Naive thymus-derived CD4-positive, alpha-beta T cell (primary cell): ENCODE results near the gene TMX1. TPM values are rescaled to one million over a fixed set of nuclear protein-coding genes. Genes with fewer than 3 reads are reported as not detected.
A peak's percentile ranks its signal among the peaks of the same experiment; 100 is the strongest.

Experiments
- ATAC-seq: fragments of 150-1000 bp; cut with Tn5 transposase; 2 replicates; pipeline ENCODE4 v1.10.0; 2021; ENCODE audit warnings: mild to moderate bottlenecking, moderate library complexity
- CTCF ChIA-PET: fragments of 350-600 bp; sonication (Branson Sonifier 250); formaldehyde crosslinking; loops from one replicate; lab custom pipeline; 2021; ENCODE audit warnings: antibody characterized with exemption; lab: Charles Lee
- POLR2A ChIA-PET: fragments of 350-600 bp; sonication (Branson Sonifier 250); formaldehyde crosslinking; loops from one replicate; lab custom pipeline; 2021; ENCODE audit warnings: antibody characterized with exemption, inconsistent platforms; lab: Charles Lee
- DNase-seq, 9 donors: peaks; one replicate each; pipeline versions ENCODE4 v3.0.0 to v3.0.0-alpha.2; 2020 to 2022; ENCODE audit warnings: mixed read lengths in 1 of 9
- H3K27ac ChIP-seq: one replicate; pipeline ENCODE4 v1.7.0; 2013; ENCODE audit warnings: mild to moderate bottlenecking, low read depth, low read length, moderate library complexity
- H3K27me3 ChIP-seq, 2 donors: one replicate each; pipeline ENCODE4 v1.7.0; 2013; ENCODE audit warnings: low read length in 2 of 2, mild to moderate bottlenecking in 2 of 2, moderate library complexity in 2 of 2; ENCODE audit not compliant: control insufficient read depth in 2 of 2, insufficient read depth in 2 of 2
- H3K36me3 ChIP-seq, 3 experiments: 1 replicate in 2 of 3; 2 replicates in 1 of 3; pipeline ENCODE4 v1.7.0; 2013; ENCODE audit warnings: low read length in 3 of 3, mild to moderate bottlenecking in 3 of 3, moderate library complexity in 1 of 3; ENCODE audit not compliant: insufficient read depth in 3 of 3, control insufficient read depth in 2 of 3
- H3K4me1 ChIP-seq, 2 donors: one replicate each; pipeline ENCODE4 v1.7.0; 2013; ENCODE audit warnings: low read length in 2 of 2, mild to moderate bottlenecking in 2 of 2, moderate library complexity in 1 of 2; ENCODE audit not compliant: control insufficient read depth in 2 of 2, insufficient read depth in 2 of 2
- H3K4me3 ChIP-seq: 2 replicates; pipeline ENCODE4 v1.7.0; 2013; ENCODE audit warnings: mild to moderate bottlenecking, low read length
- H3K9me3 ChIP-seq, 3 experiments: 1 replicate in 2 of 3; 2 replicates in 1 of 3; pipeline ENCODE4 v1.7.0; 2013; ENCODE audit warnings: low read length in 3 of 3; ENCODE audit not compliant: control insufficient read depth in 2 of 3
- H3K27ac Mint-ChIP-seq, 9 donors: one replicate each; pipeline ENCODE4 v1.8.0; 2020 to 2022; ENCODE audit warnings: mixed read lengths in 9 of 9, mild to moderate bottlenecking in 8 of 9, moderate library complexity in 5 of 9, inconsistent platforms in 2 of 9
- H3K27me3 Mint-ChIP-seq, 5 donors: one replicate each; pipeline ENCODE4 v1.8.0; 2021 to 2022; ENCODE audit warnings: mixed read lengths in 5 of 5, mild to moderate bottlenecking in 1 of 5
- H3K36me3 Mint-ChIP-seq, 5 donors: one replicate each; pipeline ENCODE4 v1.8.0; 2020 to 2022; ENCODE audit warnings: mixed read lengths in 5 of 5, mild to moderate bottlenecking in 3 of 5, inconsistent platforms in 1 of 5
- H3K4me1 Mint-ChIP-seq, 7 donors: one replicate each; pipeline ENCODE4 v1.8.0; 2020 to 2022; ENCODE audit warnings: mixed read lengths in 7 of 7, mild to moderate bottlenecking in 3 of 7, inconsistent platforms in 1 of 7
- H3K4me3 Mint-ChIP-seq, 10 donors: one replicate each; pipeline ENCODE4 v1.8.0; 2020 to 2022; ENCODE audit warnings: mild to moderate bottlenecking in 10 of 10, mixed read lengths in 10 of 10, moderate library complexity in 6 of 10, inconsistent platforms in 2 of 10
- H3K9me3 Mint-ChIP-seq, 11 donors: one replicate each; pipeline ENCODE4 v1.8.0; 2020 to 2022; ENCODE audit warnings: mixed read lengths in 11 of 11, mild to moderate bottlenecking in 4 of 11, inconsistent platforms in 1 of 11, moderate library complexity in 1 of 11
- intact Hi-C, 2 donors: fragments of 100-400 bp; cut with micrococcal nuclease; formaldehyde crosslinking; loops; one replicate each; pipeline ENCODE4 v1.15.1; 2023
- polyA plus RNA-seq, 2 donors: library from polyadenylated mRNA; unstranded; fragments of 300-500 nt; fragmentation: Illumina TruSeq; gene quantifications; one replicate each; pipeline ENCODE4 v1.2.3, GENCODE V29; 2021
- total RNA-seq, 6 experiments: library from RNA in 5 of 6; stranded (reverse) in 5 of 6; gene quantifications; 1 replicate in 5 of 6; 2 replicates in 1 of 6; pipeline ENCODE4 v1.2.3 and lab custom pipeline; 2021 to 2026

The TMX1 gene, protein sequence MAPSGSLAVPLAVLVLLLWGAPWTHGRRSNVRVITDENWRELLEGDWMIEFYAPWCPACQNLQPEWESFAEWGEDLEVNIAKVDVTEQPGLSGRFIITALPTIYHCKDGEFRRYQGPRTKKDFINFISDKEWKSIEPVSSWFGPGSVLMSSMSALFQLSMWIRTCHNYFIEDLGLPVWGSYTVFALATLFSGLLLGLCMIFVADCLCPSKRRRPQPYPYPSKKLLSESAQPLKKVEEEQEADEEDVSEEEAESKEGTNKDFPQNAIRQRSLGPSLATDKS
- total RNA-seq: 10 to 100 TPM; 13.3 to 48.3 (median 23.1) TPM
- 10 to 100 TPM; 21.3 to 33.0 TPM for polyA plus RNA-seq
- 26.8 reads per million, percentile 57 among the genes with 10 or more reads in this experiment for total RNA-seq (lab: John Stamatoyannopoulos, UW)

DNA sequence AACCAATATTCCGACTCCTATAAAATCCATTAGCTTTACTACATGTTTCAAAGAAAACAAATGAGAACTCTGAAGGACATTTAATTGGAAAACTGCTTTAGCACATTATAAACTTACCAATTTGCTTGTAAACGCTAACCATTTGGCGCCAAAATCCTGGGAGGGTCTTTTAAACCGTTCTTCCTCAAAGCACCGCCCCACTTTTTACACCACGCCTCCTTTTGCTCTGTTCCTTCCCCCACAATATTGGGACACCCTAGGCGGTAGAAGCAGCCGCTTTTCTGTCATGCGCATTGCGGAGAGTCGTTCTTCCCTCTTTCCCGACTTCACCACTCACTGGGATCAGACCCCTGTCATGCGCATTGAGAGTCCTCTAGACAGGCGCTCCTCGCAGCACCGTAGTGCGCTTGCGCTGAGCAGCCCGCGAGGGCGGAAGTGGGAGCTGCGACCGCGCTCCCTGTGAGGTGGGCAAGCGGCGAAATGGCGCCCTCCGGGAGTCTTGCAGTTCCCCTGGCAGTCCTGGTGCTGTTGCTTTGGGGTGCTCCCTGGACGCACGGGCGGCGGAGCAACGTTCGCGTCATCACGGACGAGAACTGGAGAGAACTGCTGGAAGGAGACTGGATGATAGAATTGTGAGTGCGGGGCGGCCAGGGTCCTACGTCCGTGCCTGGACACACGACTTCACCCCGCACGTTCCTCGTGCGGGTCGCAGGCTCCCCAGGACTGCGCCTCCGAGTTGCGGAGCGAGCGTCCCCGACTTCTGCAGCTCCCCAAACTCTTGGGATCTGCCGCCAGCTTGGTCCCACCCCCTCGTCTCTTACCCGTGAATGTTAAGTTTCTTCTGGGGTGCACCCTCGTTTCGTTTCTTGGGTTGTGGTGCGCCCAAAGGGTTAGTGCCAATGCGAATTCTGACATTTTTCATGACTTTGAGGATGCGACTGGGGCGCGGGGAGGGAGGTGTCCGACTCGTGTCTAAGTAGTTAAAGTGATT lies at the start of gene TMX1:
TSS of gene TMX1 (plus strand) at position 435 of the 991 bp plus-strand sequence. CDS start at position 481, 46 bp downstream.
- no peaks in the 10 kb centered on the region for H3K27me3 ChIP-seq
- CTCF ChIA-PET: no interaction called here
- no peaks in the 10 kb centered on the region for H3K27me3 Mint-ChIP-seq
- H3K4me3 Mint-ChIP-seq: no peak within 1 kb of the TSS
- intact Hi-C loops: loop anchor here (1.0 to 10.0 kb wide), 10 partner anchors 145 to 1913 kb away; partner anchors contain the start of genes RTRAF (in 2 of the 2), TRIM9 (in 2 of the 2), DDHD1 (in 1 of the 2) and DMAC2L (in 1 of the 2)
- peaks cover 0 to 6% (median 0%) of the 10 kb centered on the region in 5 donors for H3K36me3 Mint-ChIP-seq
- peak; percentile 70 to 88 (median 82) for DNase-seq
- POLR2A ChIA-PET: interaction anchor here (0.7 to 1.9 kb wide), 2 partner anchors 145 to 459 kb away, joined by 3 to 9 read pairs; partner anchors contain the start of gene TRIM9
- peaks cover 0 to 1% (median 0%) of the 10 kb centered on the region in 11 donors for H3K9me3 Mint-ChIP-seq
- H3K4me1 ChIP-seq: peaks cover 16 to 17% of the 10 kb centered on the region in 2 donors
- H3K4me1 Mint-ChIP-seq: peaks cover 0 to 29% (median 20%) of the 10 kb centered on the region in 7 donors
- peaks cover 0 to 12% (median 0%) of the 10 kb centered on the region in 3 experiments for H3K36me3 ChIP-seq
- peak; percentile 94 for ATAC-seq
- no peak within 1 kb of the TSS for H3K27ac Mint-ChIP-seq
- H3K4me3 ChIP-seq: peak within 1 kb of the TSS; percentile 99
- H3K27ac ChIP-seq: peak within 1 kb of the TSS; percentile 81
- no peaks in the 10 kb centered on the region for H3K9me3 ChIP-seq

DNA sequence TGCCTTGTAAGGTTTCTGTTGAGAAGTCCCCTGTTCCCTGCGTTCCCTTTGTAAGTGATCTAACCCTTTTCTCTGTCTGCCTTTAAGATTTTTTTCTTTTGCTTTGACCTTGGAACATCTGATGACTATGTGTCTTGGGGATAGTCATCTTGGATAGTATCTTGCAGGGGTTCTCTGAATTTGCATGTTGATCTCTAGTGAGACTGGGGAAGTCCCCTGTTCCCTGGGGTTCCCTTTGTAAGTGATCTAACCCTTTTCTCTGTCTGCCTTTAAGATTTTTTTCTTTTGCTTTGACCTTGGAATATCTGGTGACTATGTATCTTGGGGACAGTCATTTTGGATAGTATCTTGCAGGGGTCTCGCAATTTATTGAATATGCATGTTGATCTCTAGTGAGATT lies 38.2 kb upstream of the TMX1 start:
- H3K27me3 Mint-ChIP-seq: peaks cover 10 to 41% (median 20%) of the 10 kb centered on the region in 5 donors
- no peak for DNase-seq
- Histone ChIP-seq H3K4me1 (no peaks in the 10 kb centered on the region), H3K36me3 (no peaks in the 10 kb centered on the region), H3K9me3 (no peaks in the 10 kb centered on the region), H3K4me3 (no peak overlapping the region), H3K27ac (no peak overlapping the region), H3K27me3 (no peaks in the 10 kb centered on the region)
- no peak overlapping the region for H3K27ac Mint-ChIP-seq
- POLR2A ChIA-PET: no interaction called here
- no peaks in the 10 kb centered on the region for H3K4me1 Mint-ChIP-seq
- no peak overlapping the region for H3K4me3 Mint-ChIP-seq
- ATAC-seq: no peak
- CTCF ChIA-PET: no interaction called here
- peaks cover 0 to 17% (median 2%) of the 10 kb centered on the region in 11 donors for H3K9me3 Mint-ChIP-seq
- H3K36me3 Mint-ChIP-seq: peaks cover 0 to 8% (median 0%) of the 10 kb centered on the region in 5 donors
- intact Hi-C loops: no loop called here

DNA sequence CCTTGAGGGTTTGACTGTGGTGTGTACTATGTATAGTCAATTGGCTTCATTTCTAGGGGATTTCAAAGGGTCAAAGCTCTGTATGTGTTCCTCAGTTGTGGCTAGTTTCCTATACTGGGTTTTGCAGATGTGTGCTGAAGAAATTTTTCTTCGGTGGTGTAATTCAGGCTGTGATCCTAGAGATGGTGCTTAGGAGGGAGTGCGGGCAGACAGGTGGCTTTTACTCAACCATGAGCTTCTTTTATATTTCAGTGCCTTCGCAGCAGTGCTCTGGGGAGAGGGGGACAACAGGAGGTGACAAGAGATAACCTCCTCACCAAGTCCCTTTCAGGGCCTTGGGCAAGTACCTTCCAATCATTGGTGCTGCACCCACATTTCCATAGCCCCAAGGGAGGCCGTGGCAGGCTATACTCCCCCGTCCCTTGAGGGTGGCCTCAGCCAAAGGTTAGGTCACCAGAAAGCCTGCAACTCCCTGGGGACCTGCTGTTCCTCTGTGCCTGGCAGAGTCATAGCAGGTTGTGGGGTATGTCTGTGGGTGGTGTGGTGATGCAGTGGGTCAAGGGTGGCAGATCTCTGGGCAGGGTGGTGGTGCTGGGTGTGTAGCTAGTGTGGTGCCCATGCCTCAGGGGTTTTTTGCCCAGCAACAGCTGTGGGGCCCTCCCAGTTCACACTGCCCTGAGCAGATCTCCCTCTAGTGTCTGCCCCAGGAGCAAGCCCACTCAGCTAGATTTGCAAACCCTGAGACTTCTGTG lies 37.0 kb upstream of the TMX1 start:
- ChIA-PET CTCF (no interaction called here), POLR2A (no interaction called here)
- no peak overlapping the region for H3K4me3 ChIP-seq
- no peaks in the 10 kb centered on the region for H3K36me3 ChIP-seq
- Mint-ChIP-seq H3K27me3 (peaks cover 14 to 45% (median 23%) of the 10 kb centered on the region in 5 donors), H3K4me3 (no peak overlapping the region), H3K36me3 (peaks cover 0 to 8% (median 0%) of the 10 kb centered on the region in 5 donors), H3K27ac (no peak overlapping the region), H3K4me1 (no peaks in the 10 kb centered on the region), H3K9me3 (peaks cover 0 to 17% (median 2%) of the 10 kb centered on the region in 11 donors)
- H3K27ac ChIP-seq: no peak overlapping the region
- intact Hi-C loops: no loop called here
- ATAC-seq (no peak), DNase-seq (no peak)
- H3K9me3 ChIP-seq: no peaks in the 10 kb centered on the region
- H3K4me1 ChIP-seq: no peaks in the 10 kb centered on the region
- no peaks in the 10 kb centered on the region for H3K27me3 ChIP-seq

DNA sequence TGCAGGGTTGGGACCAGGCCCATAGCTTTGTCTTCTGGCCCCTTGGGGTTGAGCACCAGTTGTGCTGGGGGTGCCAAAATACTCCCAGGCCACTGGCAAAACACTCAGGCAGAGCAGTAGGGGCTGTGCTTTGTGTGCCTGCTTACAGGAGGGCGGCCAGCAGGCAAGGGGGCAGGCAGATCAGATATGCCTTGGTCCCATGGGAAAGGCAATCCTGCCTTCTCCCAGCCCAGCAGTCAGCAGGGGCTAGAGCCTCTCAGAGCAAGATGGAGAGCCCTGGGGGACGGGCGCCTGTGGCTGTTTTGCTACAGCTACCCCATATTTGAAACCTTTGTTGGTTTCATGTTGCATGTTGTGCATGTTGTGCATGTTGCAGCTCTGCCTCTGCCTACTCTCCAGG lies 36.2 kb upstream of the TMX1 start:
- Histone ChIP-seq H3K4me3 (no peak overlapping the region), H3K4me1 (no peaks in the 10 kb centered on the region), H3K36me3 (no peaks in the 10 kb centered on the region), H3K9me3 (no peaks in the 10 kb centered on the region), H3K27me3 (no peaks in the 10 kb centered on the region), H3K27ac (no peak overlapping the region)
- DNase-seq (no peak), ATAC-seq (no peak)
- Mint-ChIP-seq H3K27ac (no peak overlapping the region), H3K4me3 (no peak overlapping the region), H3K9me3 (peaks cover 0 to 17% (median 2%) of the 10 kb centered on the region in 11 donors), H3K4me1 (no peaks in the 10 kb centered on the region), H3K36me3 (peaks cover 0 to 8% (median 0%) of the 10 kb centered on the region in 5 donors), H3K27me3 (peaks cover 21 to 53% (median 25%) of the 10 kb centered on the region in 5 donors)
- intact Hi-C loops: no loop called here
- ChIA-PET CTCF (no interaction called here), POLR2A (no interaction called here)

DNA sequence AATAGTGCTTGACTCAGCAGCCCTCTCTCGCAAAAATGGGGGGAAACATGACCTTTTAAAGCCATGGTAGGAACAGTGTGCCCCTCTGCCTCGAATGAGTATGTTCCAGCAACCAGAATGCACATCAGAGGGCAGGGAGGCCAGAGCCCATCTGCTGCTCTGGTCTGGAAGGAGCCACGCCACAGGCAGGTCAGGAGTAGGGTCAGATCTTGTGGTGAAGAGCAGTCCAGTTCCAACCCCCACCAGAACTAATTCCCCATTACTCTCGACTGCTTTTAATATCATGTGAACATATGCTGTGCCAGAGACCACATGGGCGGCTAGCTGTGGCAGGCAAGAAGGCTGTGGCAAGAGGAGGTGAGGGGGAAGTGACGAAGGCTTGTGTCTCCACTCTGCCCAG lies 34.6 kb upstream of the TMX1 start:
- peaks cover 0 to 13% (median 2%) of the 10 kb centered on the region in 11 donors for H3K9me3 Mint-ChIP-seq
- Histone ChIP-seq H3K4me3 (no peak overlapping the region), H3K4me1 (no peaks in the 10 kb centered on the region), H3K9me3 (no peaks in the 10 kb centered on the region), H3K36me3 (no peaks in the 10 kb centered on the region), H3K27me3 (no peaks in the 10 kb centered on the region), H3K27ac (no peak overlapping the region)
- H3K27ac Mint-ChIP-seq: no peak overlapping the region
- H3K4me1 Mint-ChIP-seq: no peaks in the 10 kb centered on the region
- H3K36me3 Mint-ChIP-seq: peaks cover 0 to 11% (median 0%) of the 10 kb centered on the region in 5 donors
- POLR2A ChIA-PET: no interaction called here
- no peak overlapping the region for H3K4me3 Mint-ChIP-seq
- ATAC-seq: no peak
- CTCF ChIA-PET: no interaction called here
- H3K27me3 Mint-ChIP-seq: peaks cover 28 to 59% (median 32%) of the 10 kb centered on the region in 5 donors
- no peak for DNase-seq
- intact Hi-C loops: no loop called here

DNA sequence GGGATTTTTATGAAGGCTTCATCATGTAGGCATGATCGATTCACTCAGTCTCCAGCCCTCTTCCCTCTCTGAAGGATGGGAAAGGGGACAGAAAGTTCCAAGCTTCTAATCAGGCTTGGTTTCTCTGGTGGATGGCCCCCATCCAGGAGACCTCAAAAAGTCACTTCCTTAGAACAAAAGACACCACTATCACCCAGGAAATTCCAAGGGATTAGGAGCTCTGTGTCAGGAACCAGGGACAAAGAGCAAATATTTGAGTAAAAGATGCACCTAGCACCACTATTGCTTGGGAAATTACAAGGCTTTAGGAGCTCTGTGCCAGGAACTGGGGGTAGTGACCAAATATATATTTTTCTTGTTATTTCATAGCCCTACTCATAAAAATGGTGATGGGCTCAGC lies 33.6 kb upstream of the TMX1 start:
- no peaks in the 10 kb centered on the region for H3K27me3 ChIP-seq
- intact Hi-C loops: no loop called here
- DNase-seq: no peak
- H3K36me3 Mint-ChIP-seq: peaks cover 0 to 11% (median 0%) of the 10 kb centered on the region in 5 donors
- no peak overlapping the region for H3K4me3 ChIP-seq
- H3K9me3 ChIP-seq: no peaks in the 10 kb centered on the region
- H3K4me3 Mint-ChIP-seq: no peak overlapping the region
- ATAC-seq: no peak
- H3K4me1 ChIP-seq: no peaks in the 10 kb centered on the region
- POLR2A ChIA-PET: no interaction called here
- no peaks in the 10 kb centered on the region for H3K4me1 Mint-ChIP-seq
- H3K9me3 Mint-ChIP-seq: peaks cover 0 to 6% (median 0%) of the 10 kb centered on the region in 11 donors
- no peak overlapping the region for H3K27ac ChIP-seq
- H3K36me3 ChIP-seq: no peaks in the 10 kb centered on the region
- peaks cover 29 to 52% (median 34%) of the 10 kb centered on the region in 5 donors for H3K27me3 Mint-ChIP-seq
- H3K27ac Mint-ChIP-seq: no peak overlapping the region
- CTCF ChIA-PET: no interaction called here
